HG03342 (cell line): ENCODE results near the gene EMP1.
"Not testable (repeated sequence)": the region's sequence is repeated elsewhere in the genome, so short reads cannot be mapped to it uniquely, and the experiment has no call there.

Experiments
- ATAC-seq: cut with Tn5 transposase; IDR thresholded peaks from one replicate; pipeline ENCODE4 v1.9.1; 2021; ENCODE audit warnings: mild to moderate bottlenecking, moderate library complexity; ENCODE audit not compliant: unreplicated experiment

EMP1 gene

GRCh38 chr12:13253966-13254760 is 57.6 kb downstream of the EMP1 start:
- no peak for ATAC-seq

- peak; percentile 98 for ATAC-seq
These were observed 59.5 kb downstream of the EMP1 start for GRCh38 chr12:13255792-13256691.

- ATAC-seq = no peak
These were observed 60.1 kb downstream of the EMP1 start for GRCh38 chr12:13256692-13257045.

GRCh38 chr12:13257356-13257875 is 60.9 kb downstream of the EMP1 start:
- no peak for ATAC-seq

GRCh38 chr12:13258197-13258596 is 61.7 kb downstream of the EMP1 start:
- no peak for ATAC-seq

GRCh38 chr12:13258717-13259119 is 62.2 kb downstream of the EMP1 start:
- no peak for ATAC-seq

- ATAC-seq = not testable (repeated sequence)
These were observed 63.1 kb downstream of the EMP1 start for GRCh38 chr12:13259625-13260024.

- ATAC-seq = not testable (repeated sequence)
These were observed 71.3 kb downstream of the EMP1 start for GRCh38 chr12:13267826-13268225.

- ATAC-seq = no peak
These were observed 72.1 kb downstream of the EMP1 start for GRCh38 chr12:13268581-13268980.
